Measurements from ENCODE around the gene PROM1.

DNA sequence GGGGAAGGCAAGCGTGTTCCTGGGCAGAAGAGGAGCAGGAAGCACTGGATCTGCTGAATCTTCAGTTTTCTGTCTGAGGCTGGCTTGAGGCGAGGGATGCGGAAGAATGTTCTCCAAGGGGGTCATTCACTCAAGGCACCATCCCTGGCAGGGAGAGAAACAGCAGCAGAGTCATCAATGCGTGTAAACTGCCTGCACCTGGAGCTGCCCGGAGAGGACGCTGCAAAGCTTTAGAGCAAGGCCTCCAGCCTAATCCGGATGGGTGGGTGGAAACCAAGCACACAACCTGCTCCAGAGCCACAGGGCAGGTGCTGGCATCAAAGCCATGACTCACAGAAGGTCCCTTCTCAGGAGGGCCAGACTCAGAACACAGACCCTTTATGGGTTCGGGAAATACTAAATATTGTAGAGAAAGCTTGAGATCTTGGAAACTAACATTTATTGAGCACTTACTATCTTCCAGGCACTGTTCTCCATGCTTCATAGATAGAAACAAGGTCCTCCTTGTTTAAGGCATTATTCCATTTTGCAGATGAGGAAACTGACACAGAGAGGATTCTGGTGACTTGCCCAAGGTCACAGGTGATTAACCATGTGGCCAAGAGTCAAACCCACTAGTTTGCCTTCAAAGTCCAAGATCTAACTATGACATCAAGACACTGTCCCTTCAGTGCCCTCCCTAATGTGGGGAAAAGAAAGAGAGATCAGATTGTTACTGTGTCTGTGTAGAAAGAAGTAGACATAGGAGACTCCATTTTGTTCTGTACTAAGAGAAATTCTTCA is 7.7 kb downstream of the PROM1 start:
- TF ChIP-seq EZH2 (IDR thresholded peaks at IDR 0.05) (no peak), CTCF (IDR thresholded peaks at IDR 0.05) (no peak), EZH2phosphoT487 (IDR thresholded peaks at IDR 0.05) (no peak)

Data from neural progenitor cell (in vitro differentiated cells).